ENCODE results near the gene FNDC1. TPM values are rescaled to one million over a fixed set of nuclear protein-coding genes. Genes with fewer than 3 reads are reported as not detected.

FNDC1 gene
- total RNA-seq, 1 donor from 2014 or later = not detected

Other genes starting within 250 kb of the FNDC1 start
- gene RSPH3, start 169.2 kb upstream of the FNDC1 start, total RNA-seq = 4.7 and 5.1 TPM in 2 replicates
- gene TAGAP, start 124.4 kb upstream of the FNDC1 start, total RNA-seq = 183 and 187 TPM in 2 replicates